ENCODE results near the gene EPS15. TPM values are rescaled to one million over a fixed set of nuclear protein-coding genes. Genes with fewer than 3 reads are reported as not detected.

EPS15 gene
- total and polyA plus RNA-seq, 2 experiments from 2014 or later, result 31.0 to 76.5 TPM

DNA sequence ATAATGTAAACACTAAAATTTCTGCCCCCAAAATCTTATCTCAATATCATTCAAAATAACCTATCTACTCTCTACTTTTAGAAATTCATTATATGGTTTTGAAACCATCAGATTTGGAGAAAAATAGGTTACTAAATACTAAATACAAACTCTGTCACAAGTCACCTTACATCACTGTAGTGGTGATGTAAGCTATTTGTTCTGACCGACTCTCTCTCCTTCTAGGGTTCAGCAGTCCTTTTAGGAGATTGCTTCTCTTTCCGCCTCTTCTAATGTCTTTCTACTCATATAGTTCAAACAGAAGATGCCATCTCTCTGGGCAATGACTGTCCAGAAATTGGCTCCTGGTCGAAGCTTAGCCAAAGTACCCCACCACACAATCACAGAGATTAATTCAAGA lies 93.1 kb downstream of the EPS15 start:
- H3K36me3 Mint-ChIP-seq (ENCODE audit: low read depth), result no peaks in the 10 kb centered on the region; the same call in 2 of the 3 replicates
- no peak overlapping the region for H3K4me3 Mint-ChIP-seq
- Histone ChIP-seq H3K9me2 (ENCODE audit: insufficient read depth) (no peaks in the 10 kb centered on the region), H3K4me1 (ENCODE audit: insufficient read depth) (peaks cover 9% of the 10 kb centered on the region; the same call in 1 of the 2 replicates), H3F3A (replicated peaks; ENCODE audit: low read depth) (no peaks in the 10 kb centered on the region), H3K27me3 (ENCODE audit: insufficient read depth) (no peaks in the 10 kb centered on the region), H4K20me1 (replicated peaks; ENCODE audit: insufficient read depth) (no peaks in the 10 kb centered on the region), H3K4me3 (no peak overlapping the region), H2AFZ (no peak overlapping the region), H3K27ac (ENCODE audit: low read depth) (no peak overlapping the region), H3K4me2 (no peak overlapping the region), H3K36me3 (ENCODE audit: insufficient read depth) (no peaks in the 10 kb centered on the region), H3K79me2 (replicated peaks; ENCODE audit: insufficient read depth) (peaks cover 8% of the 10 kb centered on the region)
- H3K27me3 Mint-ChIP-seq (ENCODE audit: insufficient read depth, low read depth, poor library complexity), result peaks cover 6% of the 10 kb centered on the region
- TF ChIP-seq STAT1 (IDR thresholded peaks at IDR 0.05; ENCODE audit: unreplicated experiment) (no peak), POLR2AphosphoS5 (IDR thresholded peaks at IDR 0.05; ENCODE audit: low read depth) (no peak), ETS1 (IDR thresholded peaks at IDR 0.05) (no peak), ZNF331 (CRISPR knock-in tag; IDR thresholded peaks at IDR 0.05; ENCODE audit: low read depth) (no peak), ZNF114 (CRISPR knock-in tag; IDR thresholded peaks at IDR 0.05) (no peak), JUNB (IDR thresholded peaks at IDR 0.05; ENCODE audit: unreplicated experiment) (no peak), CREB1 (CRISPR knock-in tag; IDR thresholded peaks at IDR 0.05; ENCODE audit: low read depth) (no peak)
- peaks cover 21% of the 10 kb centered on the region for H3K4me1 Mint-ChIP-seq
- peak overlapping the region; percentile 42; the same call in 1 of the 2 replicates for H3K27ac Mint-ChIP-seq
- H3K9me3 Mint-ChIP-seq, result no peaks in the 10 kb centered on the region
- ATAC-seq, result no peak
- no peak for DNase-seq (ENCODE audit: low spot score)

DNA sequence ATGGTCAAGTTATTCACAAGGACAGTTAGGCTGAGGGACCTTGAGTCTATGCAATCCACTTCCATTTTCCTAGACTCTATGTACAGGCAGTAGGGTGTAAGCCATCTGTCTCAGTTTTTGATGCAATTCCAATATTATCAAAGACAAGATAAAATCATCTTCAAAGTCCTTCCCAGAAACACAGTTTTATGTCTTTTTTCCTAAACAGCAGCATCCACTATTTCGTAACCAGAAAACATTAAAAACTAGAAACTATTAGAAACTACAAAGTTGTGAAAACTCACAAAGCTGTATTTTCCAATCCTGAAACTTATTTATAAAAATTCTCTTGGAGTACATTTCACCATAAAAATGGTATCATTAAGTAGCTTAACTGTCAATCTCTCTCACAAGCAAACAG lies 93.8 kb downstream of the EPS15 start:
- no peaks in the 10 kb centered on the region for H4K20me1 ChIP-seq (replicated peaks; ENCODE audit: insufficient read depth)
- peaks cover 9% of the 10 kb centered on the region; the same call in 1 of the 2 replicates for H3K4me1 ChIP-seq (ENCODE audit: insufficient read depth)
- no peaks in the 10 kb centered on the region for H3F3A ChIP-seq (replicated peaks; ENCODE audit: low read depth)
- no peak overlapping the region; the same call in 1 of the 2 replicates for H3K27ac Mint-ChIP-seq
- no peak overlapping the region for H3K4me2 ChIP-seq
- H2AFZ ChIP-seq, result no peak overlapping the region
- H3K36me3 Mint-ChIP-seq (ENCODE audit: low read depth), result peaks cover 4% of the 10 kb centered on the region; the same call in 2 of the 3 replicates
- no peak overlapping the region for H3K4me3 Mint-ChIP-seq
- H3K36me3 ChIP-seq (ENCODE audit: insufficient read depth), result no peaks in the 10 kb centered on the region
- H3K4me1 Mint-ChIP-seq, result peaks cover 26% of the 10 kb centered on the region
- H3K4me3 ChIP-seq, result no peak overlapping the region
- H3K27me3 ChIP-seq (ENCODE audit: insufficient read depth), result no peaks in the 10 kb centered on the region
- DNase-seq (ENCODE audit: low spot score), result no peak
- peaks cover 14% of the 10 kb centered on the region for H3K79me2 ChIP-seq (replicated peaks; ENCODE audit: insufficient read depth)
- H3K27ac ChIP-seq (ENCODE audit: low read depth), result no peak overlapping the region
- H3K27me3 Mint-ChIP-seq (ENCODE audit: insufficient read depth, low read depth, poor library complexity), result peaks cover 6% of the 10 kb centered on the region
- no peak for ATAC-seq
- no peaks in the 10 kb centered on the region for H3K9me2 ChIP-seq (ENCODE audit: insufficient read depth)
- H3K9me3 Mint-ChIP-seq, result no peaks in the 10 kb centered on the region
- TF ChIP-seq POLR2AphosphoS5 (IDR thresholded peaks at IDR 0.05; ENCODE audit: low read depth), result no peak
- no peak for TF ChIP-seq STAT1 (IDR thresholded peaks at IDR 0.05; ENCODE audit: unreplicated experiment)
- TF ChIP-seq CREB1 (CRISPR knock-in tag; IDR thresholded peaks at IDR 0.05; ENCODE audit: low read depth), result no peak
- no peak for TF ChIP-seq JUNB (IDR thresholded peaks at IDR 0.05; ENCODE audit: unreplicated experiment)
- TF ChIP-seq, protein P1, sequence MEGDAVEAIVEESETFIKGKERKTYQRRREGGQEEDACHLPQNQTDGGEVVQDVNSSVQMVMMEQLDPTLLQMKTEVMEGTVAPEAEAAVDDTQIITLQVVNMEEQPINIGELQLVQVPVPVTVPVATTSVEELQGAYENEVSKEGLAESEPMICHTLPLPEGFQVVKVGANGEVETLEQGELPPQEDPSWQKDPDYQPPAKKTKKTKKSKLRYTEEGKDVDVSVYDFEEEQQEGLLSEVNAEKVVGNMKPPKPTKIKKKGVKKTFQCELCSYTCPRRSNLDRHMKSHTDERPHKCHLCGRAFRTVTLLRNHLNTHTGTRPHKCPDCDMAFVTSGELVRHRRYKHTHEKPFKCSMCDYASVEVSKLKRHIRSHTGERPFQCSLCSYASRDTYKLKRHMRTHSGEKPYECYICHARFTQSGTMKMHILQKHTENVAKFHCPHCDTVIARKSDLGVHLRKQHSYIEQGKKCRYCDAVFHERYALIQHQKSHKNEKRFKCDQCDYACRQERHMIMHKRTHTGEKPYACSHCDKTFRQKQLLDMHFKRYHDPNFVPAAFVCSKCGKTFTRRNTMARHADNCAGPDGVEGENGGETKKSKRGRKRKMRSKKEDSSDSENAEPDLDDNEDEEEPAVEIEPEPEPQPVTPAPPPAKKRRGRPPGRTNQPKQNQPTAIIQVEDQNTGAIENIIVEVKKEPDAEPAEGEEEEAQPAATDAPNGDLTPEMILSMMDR (conservative IDR thresholded peaks at IDR 0.05; ENCODE audit: low read depth in 2 of 2), result no peak
- TF ChIP-seq EZH2phosphoT487 (IDR thresholded peaks at IDR 0.05; ENCODE audit: unreplicated experiment), result no peak
- TF ChIP-seq, protein P2, sequence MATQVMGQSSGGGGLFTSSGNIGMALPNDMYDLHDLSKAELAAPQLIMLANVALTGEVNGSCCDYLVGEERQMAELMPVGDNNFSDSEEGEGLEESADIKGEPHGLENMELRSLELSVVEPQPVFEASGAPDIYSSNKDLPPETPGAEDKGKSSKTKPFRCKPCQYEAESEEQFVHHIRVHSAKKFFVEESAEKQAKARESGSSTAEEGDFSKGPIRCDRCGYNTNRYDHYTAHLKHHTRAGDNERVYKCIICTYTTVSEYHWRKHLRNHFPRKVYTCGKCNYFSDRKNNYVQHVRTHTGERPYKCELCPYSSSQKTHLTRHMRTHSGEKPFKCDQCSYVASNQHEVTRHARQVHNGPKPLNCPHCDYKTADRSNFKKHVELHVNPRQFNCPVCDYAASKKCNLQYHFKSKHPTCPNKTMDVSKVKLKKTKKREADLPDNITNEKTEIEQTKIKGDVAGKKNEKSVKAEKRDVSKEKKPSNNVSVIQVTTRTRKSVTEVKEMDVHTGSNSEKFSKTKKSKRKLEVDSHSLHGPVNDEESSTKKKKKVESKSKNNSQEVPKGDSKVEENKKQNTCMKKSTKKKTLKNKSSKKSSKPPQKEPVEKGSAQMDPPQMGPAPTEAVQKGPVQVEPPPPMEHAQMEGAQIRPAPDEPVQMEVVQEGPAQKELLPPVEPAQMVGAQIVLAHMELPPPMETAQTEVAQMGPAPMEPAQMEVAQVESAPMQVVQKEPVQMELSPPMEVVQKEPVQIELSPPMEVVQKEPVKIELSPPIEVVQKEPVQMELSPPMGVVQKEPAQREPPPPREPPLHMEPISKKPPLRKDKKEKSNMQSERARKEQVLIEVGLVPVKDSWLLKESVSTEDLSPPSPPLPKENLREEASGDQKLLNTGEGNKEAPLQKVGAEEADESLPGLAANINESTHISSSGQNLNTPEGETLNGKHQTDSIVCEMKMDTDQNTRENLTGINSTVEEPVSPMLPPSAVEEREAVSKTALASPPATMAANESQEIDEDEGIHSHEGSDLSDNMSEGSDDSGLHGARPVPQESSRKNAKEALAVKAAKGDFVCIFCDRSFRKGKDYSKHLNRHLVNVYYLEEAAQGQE (IDR thresholded peaks at IDR 0.05; ENCODE audit: unreplicated experiment), result no peak
- TF ChIP-seq ZNF114 (CRISPR knock-in tag; IDR thresholded peaks at IDR 0.05), result no peak
- no peak for TF ChIP-seq EZH2 (IDR thresholded peaks at IDR 0.05; ENCODE audit: low read depth, unreplicated experiment)
- TF ChIP-seq ZNF331 (CRISPR knock-in tag; IDR thresholded peaks at IDR 0.05; ENCODE audit: low read depth), result no peak
- no peak for TF ChIP-seq NANOG (IDR thresholded peaks at IDR 0.05; ENCODE audit: borderline replicate concordance)
